Renal cortex interstitium (tissue), 11 donors: Measurements from ENCODE around the gene ZP2. TPM values are rescaled to one million over a fixed set of nuclear protein-coding genes. Genes with fewer than 3 reads are reported as not detected.
"Not testable (repeated sequence)": the region's sequence is repeated elsewhere in the genome, so short reads cannot be mapped to it uniquely, and the experiment has no call there.

Source experiments
- DNase-seq, 11 donors: peaks; one replicate each; pipeline ENCODE4 v3.0.0-alpha.2; 2013; ENCODE audit warnings: low read depth in 9 of 11, low spot score in 4 of 11; ENCODE audit errors: extremely low read depth in 1 of 11
- polyA plus RNA-seq, 3 donors: library from polyadenylated mRNA; unstranded; fragments of 120-200 nt; gene quantifications; one replicate each; pipeline ENCODE4 v1.2.1, GENCODE V29; 2013; ENCODE audit not compliant: insufficient read length in 3 of 3

Gene ZP2
- polyA plus RNA-seq, 3 donors = 0.12 to 0.19 TPM; not detected in 1

GRCh38 chr16:21222495-21223337 is 11.3 kb upstream of the ZP2 start:
- DNase-seq = peak in 1 of 11 donors; percentile 12

DNA sequence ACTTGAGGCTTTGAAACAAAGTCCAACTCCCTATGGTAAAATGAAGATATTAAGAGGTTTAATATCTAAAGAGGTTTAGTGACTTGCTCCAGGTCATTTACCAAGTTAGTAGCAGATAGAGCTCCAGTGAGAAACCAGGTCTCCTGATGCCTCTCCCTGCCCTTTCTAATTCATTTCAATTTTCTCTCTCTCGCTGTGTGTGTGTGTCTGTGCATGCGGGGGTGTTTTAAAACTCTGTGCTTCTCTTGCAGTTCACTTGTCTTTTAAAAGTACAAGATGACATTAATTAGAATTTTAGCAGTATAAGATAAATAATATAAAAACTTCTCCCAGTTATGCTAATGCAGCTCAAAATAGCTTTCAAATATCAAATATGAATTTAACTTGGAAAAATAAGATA is 8.2 kb upstream of the ZP2 start:
- no peak for DNase-seq

- DNase-seq = no peak
Observed at GRCh38 chr16:21218153-21218552, 6.8 kb upstream of the ZP2 start.

DNA sequence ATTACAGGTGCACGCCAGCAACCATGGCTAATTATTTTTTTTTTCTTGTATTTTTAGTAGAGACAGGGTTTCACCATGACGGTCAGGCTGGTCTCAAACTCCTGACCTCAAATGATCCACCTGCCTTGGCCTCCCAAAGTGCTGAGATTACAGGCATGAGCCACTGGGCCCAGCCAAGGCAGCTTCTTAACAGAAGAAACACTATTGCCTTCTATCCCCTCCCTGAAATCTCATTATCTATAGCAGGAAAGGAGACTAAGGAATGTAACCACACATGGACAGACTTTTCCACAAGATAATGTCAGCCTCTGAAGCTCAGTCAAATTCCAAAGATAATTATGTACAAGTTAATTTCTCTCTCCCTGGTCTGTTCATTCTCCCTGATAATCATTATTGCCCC is 5.7 kb upstream of the ZP2 start:
- DNase-seq = no peak

GRCh38 chr16:21214086-21214485 is 2.7 kb upstream of the ZP2 start:
- no peak for DNase-seq

GRCh38 chr16:21208446-21209230 is 2.7 kb downstream of the ZP2 start:
- no peak for DNase-seq

GRCh38 chr16:21206550-21206949 is 4.8 kb downstream of the ZP2 start:
- no peak for DNase-seq

DNA sequence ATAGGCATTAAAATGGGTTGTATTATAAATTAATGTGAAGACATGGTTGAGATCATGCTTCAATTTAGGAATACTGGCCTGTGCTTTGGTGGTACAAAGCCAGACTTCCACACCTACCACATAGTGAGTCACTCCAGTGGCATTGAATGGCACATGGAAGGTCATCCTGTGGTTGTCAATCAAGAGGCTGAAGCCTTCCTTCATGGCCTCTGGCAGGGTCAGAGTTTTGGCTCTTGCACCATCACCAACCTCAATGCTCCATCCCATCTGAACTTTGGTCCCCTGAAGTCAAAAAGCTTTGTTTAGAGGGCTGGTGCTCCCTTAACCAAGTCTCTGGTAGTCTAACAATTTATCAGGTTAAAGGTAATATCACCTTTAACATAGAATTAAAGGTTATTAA is 6.1 kb downstream of the ZP2 start:
- no peak for DNase-seq

GRCh38 chr16:21203155-21203797 is 8.1 kb downstream of the ZP2 start:
- DNase-seq = peak in 2 of 11 donors; percentile 8 to 22

- no peak for DNase-seq
Observed at GRCh38 chr16:21199607-21200218, 11.7 kb downstream of the ZP2 start.

- DNase-seq = no peak
Observed at GRCh38 chr16:21197621-21198020, 13.8 kb downstream of the ZP2 start.

- DNase-seq = no peak
Observed at GRCh38 chr16:21197112-21197511, 14.3 kb downstream of the ZP2 start.

DNA sequence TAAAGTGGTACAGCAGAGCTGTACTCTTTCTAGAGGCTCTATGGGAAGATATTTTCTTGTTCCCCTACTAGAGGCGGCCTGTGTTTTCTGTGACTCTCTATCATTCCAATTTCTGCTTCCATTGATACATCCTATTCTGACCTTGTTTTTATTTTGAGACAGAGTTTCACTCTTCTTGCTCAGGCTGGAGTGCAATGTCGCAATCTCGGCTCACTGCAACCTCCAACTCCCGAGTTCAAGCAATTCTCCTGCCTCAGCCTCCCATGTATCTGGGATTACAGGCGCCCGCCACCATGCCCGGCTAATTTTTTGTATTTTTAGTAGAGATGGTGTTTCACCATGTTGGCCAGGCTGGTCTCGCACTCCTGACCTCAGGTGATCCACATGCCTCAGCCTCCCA is 16.0 kb downstream of the ZP2 start:
- not testable (repeated sequence) for DNase-seq

DNA sequence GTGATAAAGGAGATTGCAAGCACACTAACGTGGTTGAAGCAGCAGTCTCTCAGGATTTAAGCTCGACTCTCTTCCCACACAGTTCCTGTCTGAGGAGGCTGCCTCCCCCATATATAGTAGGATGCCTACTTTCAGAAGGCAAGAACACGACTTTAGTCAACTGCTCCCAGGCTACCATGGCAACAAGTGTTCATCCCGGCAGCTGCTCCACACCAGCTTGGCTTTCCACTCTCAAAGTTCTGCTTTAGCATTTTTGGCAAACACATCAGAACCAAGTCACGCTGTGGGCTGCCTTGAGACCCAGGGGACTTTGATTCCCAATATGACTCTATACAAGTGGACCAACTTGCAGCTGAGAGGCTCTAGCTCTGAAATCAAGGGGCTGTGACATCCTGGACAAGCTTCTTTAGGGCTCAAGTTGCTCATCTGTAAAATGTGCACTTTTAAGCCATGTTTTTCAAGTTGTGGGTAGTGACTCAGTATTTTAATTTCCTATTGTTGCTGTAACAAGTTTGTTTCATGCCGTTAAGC is 16.5 kb downstream of the ZP2 start:
- DNase-seq = no peak

- no peak for DNase-seq
Observed at GRCh38 chr16:21192991-21193390, 18.4 kb downstream of the ZP2 start.

DNA sequence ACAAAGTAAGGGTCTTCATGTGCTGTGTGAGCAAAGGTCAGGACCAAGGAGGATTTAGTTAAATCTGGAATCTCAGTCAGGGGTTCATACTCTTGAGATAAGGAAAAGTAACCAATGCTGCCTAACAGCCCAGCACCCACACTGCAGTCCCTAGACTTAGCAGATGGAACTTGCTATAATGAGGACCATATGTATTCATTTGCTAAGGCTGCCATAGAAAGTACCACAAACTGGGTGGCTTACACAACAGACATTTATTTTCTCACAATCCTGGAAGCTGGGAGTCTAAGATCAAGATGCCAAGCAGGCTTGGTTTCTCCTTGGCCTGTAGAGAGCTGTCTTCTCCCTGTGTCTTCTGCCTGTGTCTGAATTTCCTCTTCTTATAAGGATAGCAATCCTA is 20.8 kb downstream of the ZP2 start:
- no peak for DNase-seq

GRCh38 chr16:21190013-21190412 is 21.4 kb downstream of the ZP2 start:
- DNase-seq = no peak

DNA sequence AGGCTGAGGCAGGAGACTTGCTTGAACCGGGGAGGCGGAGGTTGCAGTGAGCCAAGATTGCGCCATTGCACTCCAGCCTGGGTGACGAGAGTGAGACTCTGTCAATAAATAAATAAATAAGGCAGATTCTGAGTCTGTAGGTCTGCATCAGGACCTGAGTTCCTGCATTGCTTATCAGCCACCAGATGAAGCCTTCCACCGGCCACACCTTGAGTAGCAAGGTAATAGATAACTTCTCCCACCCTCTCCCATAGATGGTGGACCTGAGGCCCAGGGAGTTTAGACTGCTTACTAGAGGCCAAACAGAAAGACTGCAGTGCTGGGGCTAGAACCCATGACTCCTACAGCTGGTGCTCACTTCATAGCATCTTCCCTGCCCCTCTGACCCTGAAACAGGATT is 22.1 kb downstream of the ZP2 start:
- DNase-seq = no peak

DNA sequence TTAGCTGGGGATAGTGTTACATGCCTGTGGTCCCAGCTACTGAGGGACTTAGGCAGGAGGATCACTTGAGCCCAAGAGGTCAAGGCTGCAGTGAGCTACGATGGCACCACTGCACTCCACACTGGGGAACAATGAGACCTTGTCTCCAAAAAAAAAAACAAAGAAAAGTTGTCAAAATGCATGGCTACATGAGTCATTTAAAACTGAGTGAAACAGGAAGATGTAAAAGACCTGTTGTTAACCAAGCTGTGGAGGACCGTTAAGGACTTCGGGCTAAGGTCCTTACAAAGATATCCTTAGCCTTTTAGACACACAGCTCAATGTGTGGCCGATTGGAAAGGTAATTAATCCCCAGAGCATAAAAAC is 25.1 kb downstream of the ZP2 start:
- DNase-seq = no peak
